Prostate gland (tissue), 2 donors: ENCODE results near the gene DCST2.

Experiments
- CTCF ChIP-seq, 4 experiments: fragments of 200-600 bp in 2 of 4; fragments of 450-650 bp in 2 of 4; sonication (generic) in 2 of 4; IDR thresholded peaks; 1 replicate in 3 of 4; 2 replicates in 1 of 4; pipeline ENCODE4 v1.5.1; 2016 to 2019; ENCODE audit warnings: antibody characterized with exemption in 4 of 4, mild to moderate bottlenecking in 2 of 4, moderate library complexity in 2 of 4
- POLR2A ChIP-seq: fragments of 450-650 bp; IDR thresholded peaks from one replicate; pipeline ENCODE4 v1.6.1; 2016; ENCODE audit warnings: antibody characterized with exemption, mild to moderate bottlenecking

GRCh38 chr1:155030243-155030795 lies 3.3 kb downstream of the DCST2 start:
- TF ChIP-seq CTCF (IDR thresholded peaks at IDR 0.05) (no peak), POLR2A (no peak)
